Measurements from ENCODE around the gene ATP8A2. TPM values are rescaled to one million over a fixed set of nuclear protein-coding genes. Genes with fewer than 3 reads are reported as not detected.
A peak's percentile ranks its signal among the peaks of the same experiment; 100 is the strongest.

ATP8A2 gene
- total RNA-seq, 1 donor from 2014 or later = 0.27 TPM

GRCh38 chr13:26017196-26017921 is 645.6 kb downstream of the ATP8A2 start:
- H3K9me3 ChIP-seq (replicated peaks) = peaks cover 10% of the 10 kb centered on the region
- H3K27ac ChIP-seq (replicated peaks) = peak overlapping the region; percentile 23
- H3K4me3 ChIP-seq = no peak overlapping the region
- intact Hi-C loops (cut with micrococcal nuclease) = no loop called here
- no peaks in the 10 kb centered on the region for H3K36me3 ChIP-seq
- H3K4me1 ChIP-seq = peaks cover 49% of the 10 kb centered on the region
- DNase-seq = no peak
- no peak for TF ChIP-seq CTCF (IDR thresholded peaks at IDR 0.05; ENCODE audit: borderline replicate concordance)
- peaks cover 48% of the 10 kb centered on the region for H3K27me3 ChIP-seq (ENCODE audit: low read depth)

- Histone ChIP-seq H3K27ac (replicated peaks) (peak overlapping the region; percentile 23), H3K4me3 (no peak overlapping the region), H3K27me3 (ENCODE audit: low read depth) (peaks cover 40% of the 10 kb centered on the region), H3K36me3 (no peaks in the 10 kb centered on the region), H3K9me3 (replicated peaks) (peaks cover 10% of the 10 kb centered on the region), H3K4me1 (peaks cover 56% of the 10 kb centered on the region)
- TF ChIP-seq CTCF (IDR thresholded peaks at IDR 0.05; ENCODE audit: borderline replicate concordance) = no peak
- DNase-seq = no peak
- intact Hi-C loops (cut with micrococcal nuclease) = no loop called here
Measured at GRCh38 chr13:26017932-26018665, 646.3 kb downstream of the ATP8A2 start.

- peaks cover 29% of the 10 kb centered on the region for H3K27me3 ChIP-seq (ENCODE audit: low read depth)
- no peak overlapping the region for H3K4me3 ChIP-seq
- TF ChIP-seq CTCF (IDR thresholded peaks at IDR 0.05; ENCODE audit: borderline replicate concordance) = no peak
- DNase-seq = no peak
- peaks cover 68% of the 10 kb centered on the region for H3K4me1 ChIP-seq
- no peaks in the 10 kb centered on the region for H3K36me3 ChIP-seq
- no peak overlapping the region for H3K27ac ChIP-seq (replicated peaks)
- peaks cover 4% of the 10 kb centered on the region for H3K9me3 ChIP-seq (replicated peaks)
- intact Hi-C loops (cut with micrococcal nuclease) = no loop called here
Measured at GRCh38 chr13:26019251-26019650, 647.5 kb downstream of the ATP8A2 start.

GRCh38 chr13:26019881-26020870 is 648.4 kb downstream of the ATP8A2 start:
- H3K4me1 ChIP-seq = peaks cover 72% of the 10 kb centered on the region
- no peaks in the 10 kb centered on the region for H3K9me3 ChIP-seq (replicated peaks)
- TF ChIP-seq CTCF (IDR thresholded peaks at IDR 0.05; ENCODE audit: borderline replicate concordance) = no peak
- no peak for DNase-seq
- H3K27me3 ChIP-seq (ENCODE audit: low read depth) = peaks cover 30% of the 10 kb centered on the region
- no peak overlapping the region for H3K27ac ChIP-seq (replicated peaks)
- no peaks in the 10 kb centered on the region for H3K36me3 ChIP-seq
- H3K4me3 ChIP-seq = no peak overlapping the region
- intact Hi-C loops (cut with micrococcal nuclease) = no loop called here

- no peak for DNase-seq
- intact Hi-C loops (cut with micrococcal nuclease) = no loop called here
Measured at GRCh38 chr13:26020891-26021290, 649.1 kb downstream of the ATP8A2 start.

More at GRCh38 chr13:26020891-26021290, 649.1 kb downstream of the ATP8A2 start:
- no peaks in the 10 kb centered on the region for H3K9me3 ChIP-seq (replicated peaks)
- no peaks in the 10 kb centered on the region for H3K36me3 ChIP-seq
- H3K27ac ChIP-seq (replicated peaks) = no peak overlapping the region
- peaks cover 34% of the 10 kb centered on the region for H3K27me3 ChIP-seq (ENCODE audit: low read depth)
- no peak for TF ChIP-seq CTCF (IDR thresholded peaks at IDR 0.05; ENCODE audit: borderline replicate concordance)
- peaks cover 69% of the 10 kb centered on the region for H3K4me1 ChIP-seq
- H3K4me3 ChIP-seq = no peak overlapping the region

Data from left ventricle myocardium inferior (tissue), 1 donor.